ENCODE results near the gene PNPLA7.
"Not testable (repeated sequence)": the region's sequence is repeated elsewhere in the genome, so short reads cannot be mapped to it uniquely, and the experiment has no call there.

PNPLA7 gene

DNA sequence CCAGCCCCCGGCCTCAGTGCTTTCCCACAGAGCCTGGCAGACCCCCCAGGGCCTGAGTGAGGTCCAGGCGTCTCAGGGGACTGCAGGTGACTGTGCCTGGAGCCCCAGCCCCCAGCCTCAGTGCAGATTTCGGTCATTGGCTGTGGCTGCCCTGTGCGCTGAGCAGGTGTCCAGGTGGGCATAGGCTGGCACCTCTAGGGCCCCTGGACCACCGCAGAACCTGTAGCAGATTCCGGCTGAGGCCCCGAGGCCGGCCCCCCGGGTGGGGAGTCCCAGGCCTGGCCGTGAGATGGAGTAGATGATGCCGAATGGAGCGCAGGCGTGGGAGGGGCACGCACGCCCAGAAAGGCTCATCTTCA is 139.3 kb downstream of the PNPLA7 start:
- H3K27ac ChIP-seq (ENCODE audit: extremely low read depth, low read depth, low read length), result no peak overlapping the region
- ChIA-PET POLR2A (interaction anchor here (2.7 kb wide), 1 partner anchor 12 kb away, joined by 27 read pairs; the partner anchor contains the start of genes EXD3 and NOXA1), CTCF (interaction anchor here (1.2 to 2.3 kb wide), 2 partner anchors 13 to 172 kb away, joined by 4 to 19 read pairs; partner anchors contain the start of genes EXD3 and NOXA1)
- H3K36me3 ChIP-seq (ENCODE audit: control insufficient read depth in 2 of 2, insufficient read depth in 1 of 2, low read length in 2 of 2), result no peaks in the 10 kb centered on the region
- H3K9me3 ChIP-seq (ENCODE audit: control insufficient read depth, insufficient read depth, low read depth, low read length), result no peaks in the 10 kb centered on the region
- no peak overlapping the region for H3K4me3 ChIP-seq (ENCODE audit: low read depth, low read length)
- peaks cover 4% of the 10 kb centered on the region; the same call in 1 of the 2 replicates for H3K4me1 ChIP-seq (ENCODE audit: control insufficient read depth, insufficient read depth, low read length)
- TF ChIP-seq BCL11A (tag by site-specific recombination; IDR thresholded peaks at IDR 0.05; ENCODE audit: low read depth) (no peak), ZIC2 (tag by site-specific recombination; IDR thresholded peaks at IDR 0.05) (peak; percentile 57; the same call in 1 of the 2 replicates)

DNA sequence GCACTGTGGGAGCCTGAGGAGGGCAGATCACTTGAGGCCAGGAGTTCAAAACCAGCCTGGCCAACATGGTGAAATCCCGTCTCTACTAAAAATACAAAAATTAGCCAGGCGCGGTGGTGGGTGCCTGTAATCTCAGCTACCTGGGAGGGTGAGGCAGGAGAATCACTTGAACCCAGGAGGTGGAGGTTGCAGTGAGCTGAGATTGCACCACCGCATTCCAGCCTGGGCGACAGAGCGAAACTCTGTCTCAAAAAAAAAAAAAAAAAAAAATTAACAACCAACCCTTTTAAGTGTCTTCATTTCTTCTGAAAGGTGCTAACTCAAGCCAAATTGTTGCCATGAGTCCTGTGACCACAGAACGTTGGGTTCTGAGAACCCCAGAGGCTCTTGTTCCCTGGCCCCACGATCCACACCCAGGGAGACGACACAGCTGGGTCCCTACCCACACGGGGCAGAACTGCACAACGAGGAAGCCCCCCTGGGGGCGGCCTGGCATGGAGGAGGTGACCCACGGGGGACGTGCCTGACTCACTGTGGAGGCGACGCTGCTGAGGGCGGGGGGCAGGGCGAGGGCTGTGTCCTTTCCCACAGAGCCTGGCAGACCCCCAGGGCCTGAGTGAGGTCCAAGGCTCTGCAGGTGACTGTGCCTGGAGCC is 139.8 kb downstream of the PNPLA7 start:
- not testable (repeated sequence) for H3K4me3 ChIP-seq (ENCODE audit: low read depth, low read length); H3K36me3 ChIP-seq (ENCODE audit: control insufficient read depth in 2 of 2, insufficient read depth in 1 of 2, low read length in 2 of 2); H3K4me1 ChIP-seq (ENCODE audit: control insufficient read depth, insufficient read depth, low read length); H3K9me3 ChIP-seq (ENCODE audit: control insufficient read depth, insufficient read depth, low read depth, low read length); H3K27ac ChIP-seq (ENCODE audit: extremely low read depth, low read depth, low read length)
- CTCF ChIA-PET, result interaction anchor here (0.7 to 1.8 kb wide), 5 partner anchors 12 to 171 kb away, joined by 3 to 9 read pairs (median 4); partner anchors contain the start of genes EXD3, NOXA1 and NRARP
- POLR2A ChIA-PET, result interaction anchor here (0.9 to 2.7 kb wide), 2 partner anchors 12 to 49 kb away, joined by 4 to 27 read pairs; partner anchors contain the start of genes EXD3 and NOXA1
- TF ChIP-seq GLIS1 (tag by site-specific recombination; IDR thresholded peaks at IDR 0.05), result peak; percentile 100
- peak; percentile 99 for TF ChIP-seq ZIC2 (tag by site-specific recombination; IDR thresholded peaks at IDR 0.05)
- peak; percentile 86 for TF ChIP-seq ZFHX2 (tag by site-specific recombination; conservative IDR thresholded peaks at IDR 0.05)
- TF ChIP-seq GLIS2 (tag by site-specific recombination; IDR thresholded peaks at IDR 0.05), result peak; percentile 70
- TF ChIP-seq ZNF362 (tag by site-specific recombination; IDR thresholded peaks at IDR 0.05), result 0 out of 2 replicates have a peak, but pooled peaks have one; percentile 23
- TF ChIP-seq EGR2 (tag by site-specific recombination; IDR thresholded peaks at IDR 0.05; ENCODE audit: low read depth), result peak; percentile 88

Measured in HEK293 (cell line).